Measurements from ENCODE around the gene LRIG3. TPM values are rescaled to one million over a fixed set of nuclear protein-coding genes. Genes with fewer than 3 reads are reported as not detected.

The LRIG3 gene
- total and polyA plus RNA-seq, 2 of the 4 experiments (the other 2 are of a cell fraction), result 26.4 to 71.2 TPM

- CTCF ChIA-PET, result no interaction called here
- no peak overlapping the region for H2AK9ac ChIP-seq (replicated peaks; ENCODE audit: low read depth, low read length, poor library complexity)
- H3K4ac ChIP-seq (ENCODE audit: low read depth, low read length), result no peak overlapping the region
- H3K36me3 ChIP-seq (ENCODE audit: control insufficient read depth, insufficient read depth, low read length), result no peaks in the 10 kb centered on the region
- POLR2A ChIA-PET (ENCODE audit: unreplicated experiment), result no interaction called here
- H2BK5ac ChIP-seq (ENCODE audit: low read depth, low read length, poor library complexity, severe bottlenecking), result no peak overlapping the region
- no peak overlapping the region for H2AFZ ChIP-seq (replicated peaks; ENCODE audit: low read length, poor library complexity)
- no peak overlapping the region for H4K91ac ChIP-seq (ENCODE audit: insufficient read depth, low read depth, low read length)
- H3K4me1 ChIP-seq (ENCODE audit: control insufficient read depth, insufficient read depth, low read length), result no peaks in the 10 kb centered on the region; the same call in none of the 2 replicates
- no TSS peak for BruUV-seq (replicated peaks)
- dilution Hi-C loops (cut with HindIII; ENCODE audit: low sequenced_read_pairs, unreplicated experiment), result no loop called here
- no peak overlapping the region for H3K9ac ChIP-seq (ENCODE audit: low read depth, low read length)
- H2BK20ac ChIP-seq (ENCODE audit: low read depth, low read length), result no peak overlapping the region
- no peak overlapping the region for H2BK15ac ChIP-seq (ENCODE audit: low read depth, low read length)
- no peak overlapping the region for H3K4me3 ChIP-seq (ENCODE audit: insufficient read depth, low read depth, low read length)
- H4K8ac ChIP-seq (ENCODE audit: low read depth in 2 of 2, low read length in 2 of 2), result no peak overlapping the region
- no peak overlapping the region for H2BK120ac ChIP-seq (ENCODE audit: low read depth, low read length)
- H4K5ac ChIP-seq (ENCODE audit: low read depth, low read length), result no peak overlapping the region
- H3K79me1 ChIP-seq (ENCODE audit: low read depth in 1 of 2, low read length in 2 of 2), result peaks cover 0 to 6% of the 10 kb centered on the region in 2 experiments; a peak in 1 of 4 replicates
- intact Hi-C loops (cut with micrococcal nuclease), result no loop called here
- ATAC-seq (ENCODE audit: low read depth) (no peak), DNase-seq (peak; percentile 70)
- in situ Hi-C loops (cut with MboI; ENCODE audit: low sequenced_read_pairs), result no loop called here
- H3K9me3 ChIP-seq (ENCODE audit: control insufficient read depth, insufficient read depth, low read length), result no peaks in the 10 kb centered on the region
- no peaks in the 10 kb centered on the region for H3K27me3 ChIP-seq (ENCODE audit: control insufficient read depth, insufficient read depth, low read length)
- no peak overlapping the region for H3K27ac ChIP-seq (ENCODE audit: insufficient read depth, low read length)
- no peak overlapping the region for H2AK5ac ChIP-seq (ENCODE audit: low read depth, low read length)
- H3K18ac ChIP-seq (ENCODE audit: low read depth, low read length), result no peak overlapping the region
- H3K56ac ChIP-seq (ENCODE audit: extremely low read depth, insufficient read depth, low read length), result no peak overlapping the region
- no peak overlapping the region for H3K14ac ChIP-seq (replicated peaks; ENCODE audit: low read depth, low read length)
- no peak overlapping the region for H3K4me2 ChIP-seq (ENCODE audit: low read depth, low read length)
- H3K9me1 ChIP-seq (ENCODE audit: insufficient read depth, low read length), result no peaks in the 10 kb centered on the region
- no peak overlapping the region for H3K23ac ChIP-seq (ENCODE audit: low read depth, low read length)
- no peaks in the 10 kb centered on the region for H4K20me1 ChIP-seq (ENCODE audit: insufficient read depth, low read length)
- no peak for TF ChIP-seq CHD1 (IDR thresholded peaks at IDR 0.05; ENCODE audit: low read depth, low read length)
- TF ChIP-seq POLR2A (IDR thresholded peaks at IDR 0.05; ENCODE audit: low read depth, low read length), result no peak
- 0 out of 2 replicates have a peak, but pooled peaks have one; percentile 2 for TF ChIP-seq CEBPB (IDR thresholded peaks at IDR 0.05; ENCODE audit: low read depth, low read length)
Observed at GRCh38 chr12:58922849-58923248, 2.5 kb upstream of the LRIG3 start.
